ENCODE data around the gene JADE1. TPM values are rescaled to one million over a fixed set of nuclear protein-coding genes. Genes with fewer than 3 reads are reported as not detected.
A peak's percentile ranks its signal among the peaks of the same experiment; 100 is the strongest.

JADE1 gene
- total and polyA plus RNA-seq, 2 experiments from 2014 or later, result 7.1 to 12.3 TPM

GRCh38 chr4:128811571-128812441 is 2.3 kb downstream of the JADE1 start:
- no peak for TF ChIP-seq CTCF (IDR thresholded peaks at IDR 0.05; ENCODE audit: low read depth, low read length)
- Histone ChIP-seq H3K27me3 (peaks cover 16% of the 10 kb centered on the region), H3K4me1 (ENCODE audit: low read depth) (peaks cover 5% of the 10 kb centered on the region), H3K9me3 (ENCODE audit: low read depth) (no peaks in the 10 kb centered on the region), H3K36me3 (no peaks in the 10 kb centered on the region), H3K27ac (peak overlapping the region; percentile 89), H3K4me3 (peak overlapping the region; percentile 94)
- peak; percentile 93 to 95 for DNase-seq (ENCODE audit: low read depth in 1 of 2, low spot score in 1 of 2)

GRCh38 chr4:128812442-128813235 is 3.1 kb downstream of the JADE1 start:
- H3K9me3 ChIP-seq (ENCODE audit: low read depth), result no peaks in the 10 kb centered on the region
- H3K27me3 ChIP-seq, result peaks cover 12% of the 10 kb centered on the region
- no peaks in the 10 kb centered on the region for H3K4me1 ChIP-seq (ENCODE audit: low read depth)
- H3K4me3 ChIP-seq, result peak overlapping the region; percentile 94
- no peak for TF ChIP-seq CTCF (IDR thresholded peaks at IDR 0.05; ENCODE audit: low read depth, low read length)
- peak overlapping the region; percentile 89 for H3K27ac ChIP-seq
- peak; percentile 75 to 83 for DNase-seq (ENCODE audit: low read depth in 1 of 2, low spot score in 1 of 2)
- no peaks in the 10 kb centered on the region for H3K36me3 ChIP-seq

- TF ChIP-seq CTCF (IDR thresholded peaks at IDR 0.05; ENCODE audit: low read depth, low read length), result no peak
- no peaks in the 10 kb centered on the region for H3K36me3 ChIP-seq
- H3K9me3 ChIP-seq (ENCODE audit: low read depth), result no peaks in the 10 kb centered on the region
- H3K4me3 ChIP-seq, result no peak overlapping the region
- H3K4me1 ChIP-seq (ENCODE audit: low read depth), result no peaks in the 10 kb centered on the region
- H3K27me3 ChIP-seq, result no peaks in the 10 kb centered on the region
- DNase-seq (ENCODE audit: low read depth in 1 of 2, low spot score in 1 of 2), result no peak
- H3K27ac ChIP-seq, result no peak overlapping the region
Measured at GRCh38 chr4:128813965-128814364, 4.5 kb downstream of the JADE1 start.

GRCh38 chr4:128818442-128818841 is 8.9 kb downstream of the JADE1 start:
- Histone ChIP-seq H3K4me3 (no peak overlapping the region), H3K4me1 (ENCODE audit: low read depth) (no peaks in the 10 kb centered on the region), H3K9me3 (ENCODE audit: low read depth) (no peaks in the 10 kb centered on the region), H3K27me3 (no peaks in the 10 kb centered on the region), H3K27ac (no peak overlapping the region), H3K36me3 (no peaks in the 10 kb centered on the region)
- no peak for TF ChIP-seq CTCF (IDR thresholded peaks at IDR 0.05; ENCODE audit: low read depth, low read length)
- DNase-seq (ENCODE audit: low read depth in 1 of 2, low spot score in 1 of 2), result no peak

GRCh38 chr4:128819082-128819742 is 9.7 kb downstream of the JADE1 start:
- no peak overlapping the region for H3K4me3 ChIP-seq
- TF ChIP-seq CTCF (IDR thresholded peaks at IDR 0.05; ENCODE audit: low read depth, low read length), result no peak
- no peaks in the 10 kb centered on the region for H3K36me3 ChIP-seq
- no peaks in the 10 kb centered on the region for H3K27me3 ChIP-seq
- H3K27ac ChIP-seq, result no peak overlapping the region
- no peaks in the 10 kb centered on the region for H3K9me3 ChIP-seq (ENCODE audit: low read depth)
- DNase-seq (ENCODE audit: low read depth in 1 of 2, low spot score in 1 of 2), result no peak
- H3K4me1 ChIP-seq (ENCODE audit: low read depth), result no peaks in the 10 kb centered on the region

All from cardiac muscle cell (in vitro differentiated cells and primary cell).